ENCODE results near the gene PI4KA.

GRCh38 chr22:20720692-20721408 lies 137.8 kb downstream of the PI4KA start:
- no peak for TF ChIP-seq CTCF (IDR thresholded peaks at IDR 0.05)
- TF ChIP-seq POLR2A (IDR thresholded peaks at IDR 0.05): no peak

Data from body of pancreas (tissue), 4 donors.